K562 (cell line): Measurements from ENCODE around the gene VPS13D.

ENCODE experiments used
- FOSL1 ChIP-seq: fragments of 200-800 bp; sonication (Bioruptor generic); conservative IDR thresholded peaks from 2 replicates; pipeline ENCODE4 v1.6.1; 2016; ENCODE audit warnings: missing genetic modification characterization, missing compliant biosample characterization
- HDAC1 ChIP-seq, 2 experiments: fragments of 450-650 bp; IDR thresholded peaks; 2 replicates each; pipeline ENCODE4 v1.6.1; 2016 to 2017; ENCODE audit warnings: inconsistent platforms in 1 of 2, mild to moderate bottlenecking in 1 of 2, moderate library complexity in 1 of 2
- RBM39 ChIP-seq: fragments of 200-400 bp; formaldehyde crosslinking; optimal IDR thresholded peaks from 2 replicates; pipeline ENCODE3; 2018; ENCODE audit warnings: low read depth, low read length
- SAP30 ChIP-seq: fragments of 200-600 bp; sonication (generic); IDR thresholded peaks from 2 replicates; pipeline ENCODE4 v1.6.1; 2012; ENCODE audit warnings: borderline replicate concordance, low read depth, mild to moderate bottlenecking, moderate library complexity, low read length, control low read depth, inconsistent platforms; ENCODE audit not compliant: insufficient read depth, poor library complexity, severe bottlenecking
- TF ChIP-seq, protein P1 (sequence below): sonication (generic); formaldehyde crosslinking; IDR thresholded peaks from 2 replicates; pipeline ENCODE4 v1.8.0; 2022; ENCODE audit warnings: mild to moderate bottlenecking, low read depth, missing genetic modification reagents
- TF ChIP-seq, protein P2 (sequence below), 2 experiments: IDR thresholded peaks; 2 replicates each; pipeline ENCODE4 v1.6.1; 2012; ENCODE audit warnings: improper control_type of control experiment in 2 of 2, low read depth in 2 of 2, low read length in 2 of 2, borderline replicate concordance in 1 of 2
- TF ChIP-seq, protein P3 (sequence below), 3 experiments: IDR thresholded peaks in 2 of 3; conservative IDR thresholded peaks in 1 of 3; 2 replicates each; pipeline ENCODE4 v1.5.1; 2011 to 2012; ENCODE audit warnings: low read length in 3 of 3, mild to moderate bottlenecking in 3 of 3, control low read depth in 2 of 3, improper control_type of control experiment in 1 of 3, inconsistent platforms in 1 of 3, low read depth in 1 of 3, mixed read lengths in 1 of 3, moderate library complexity in 1 of 3; ENCODE audit not compliant: insufficient read depth in 2 of 3

DNA sequence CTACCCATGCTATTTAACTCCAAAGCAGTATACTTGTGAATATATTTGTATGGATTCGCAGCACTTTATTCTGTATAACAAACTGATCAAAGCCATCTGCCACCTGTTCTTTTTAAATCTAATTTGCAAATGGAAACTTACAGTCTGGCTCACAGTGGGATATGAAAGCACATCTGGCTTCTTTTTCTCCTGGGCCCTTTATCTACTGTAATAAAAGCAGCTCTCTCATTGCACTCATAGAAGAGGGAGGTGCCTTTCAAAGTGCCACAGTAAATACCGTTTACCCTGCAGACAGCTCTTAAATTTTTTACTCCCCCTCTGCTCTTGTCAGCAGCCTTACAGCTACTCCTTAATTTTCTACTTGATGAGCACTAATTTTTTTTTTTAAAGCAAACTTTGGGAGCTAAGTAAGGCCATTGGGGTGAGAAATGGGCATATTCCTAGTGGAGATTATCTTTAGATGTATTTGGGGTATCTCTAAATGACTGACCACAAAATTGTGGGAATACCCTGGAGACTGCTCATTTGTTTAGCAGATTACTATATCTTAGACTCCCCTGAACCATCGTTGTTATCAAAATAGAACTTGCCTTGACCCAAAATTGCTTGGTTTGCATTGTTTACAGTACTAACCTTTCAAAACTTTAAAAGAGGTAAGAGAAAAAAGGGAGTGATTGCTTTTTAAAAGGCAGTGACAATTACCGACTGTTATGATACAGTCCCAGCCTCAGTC lies 110.1 kb downstream of the VPS13D start:
- TF ChIP-seq SAP30 (no peak), RBM39 (no peak), FOSL1 (no peak), HDAC1 (IDR thresholded peaks at IDR 0.05) (no peak)
- TF ChIP-seq, protein P1, sequence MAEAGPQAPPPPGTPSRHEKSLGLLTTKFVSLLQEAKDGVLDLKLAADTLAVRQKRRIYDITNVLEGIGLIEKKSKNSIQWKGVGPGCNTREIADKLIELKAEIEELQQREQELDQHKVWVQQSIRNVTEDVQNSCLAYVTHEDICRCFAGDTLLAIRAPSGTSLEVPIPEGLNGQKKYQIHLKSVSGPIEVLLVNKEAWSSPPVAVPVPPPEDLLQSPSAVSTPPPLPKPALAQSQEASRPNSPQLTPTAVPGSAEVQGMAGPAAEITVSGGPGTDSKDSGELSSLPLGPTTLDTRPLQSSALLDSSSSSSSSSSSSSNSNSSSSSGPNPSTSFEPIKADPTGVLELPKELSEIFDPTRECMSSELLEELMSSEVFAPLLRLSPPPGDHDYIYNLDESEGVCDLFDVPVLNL, result no peak
- TF ChIP-seq, protein P2, sequence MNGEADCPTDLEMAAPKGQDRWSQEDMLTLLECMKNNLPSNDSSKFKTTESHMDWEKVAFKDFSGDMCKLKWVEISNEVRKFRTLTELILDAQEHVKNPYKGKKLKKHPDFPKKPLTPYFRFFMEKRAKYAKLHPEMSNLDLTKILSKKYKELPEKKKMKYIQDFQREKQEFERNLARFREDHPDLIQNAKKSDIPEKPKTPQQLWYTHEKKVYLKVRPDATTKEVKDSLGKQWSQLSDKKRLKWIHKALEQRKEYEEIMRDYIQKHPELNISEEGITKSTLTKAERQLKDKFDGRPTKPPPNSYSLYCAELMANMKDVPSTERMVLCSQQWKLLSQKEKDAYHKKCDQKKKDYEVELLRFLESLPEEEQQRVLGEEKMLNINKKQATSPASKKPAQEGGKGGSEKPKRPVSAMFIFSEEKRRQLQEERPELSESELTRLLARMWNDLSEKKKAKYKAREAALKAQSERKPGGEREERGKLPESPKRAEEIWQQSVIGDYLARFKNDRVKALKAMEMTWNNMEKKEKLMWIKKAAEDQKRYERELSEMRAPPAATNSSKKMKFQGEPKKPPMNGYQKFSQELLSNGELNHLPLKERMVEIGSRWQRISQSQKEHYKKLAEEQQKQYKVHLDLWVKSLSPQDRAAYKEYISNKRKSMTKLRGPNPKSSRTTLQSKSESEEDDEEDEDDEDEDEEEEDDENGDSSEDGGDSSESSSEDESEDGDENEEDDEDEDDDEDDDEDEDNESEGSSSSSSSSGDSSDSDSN (IDR thresholded peaks at IDR 0.05; ENCODE audit: borderline replicate concordance in 1 of 2, low read depth in 2 of 2, low read length in 2 of 2), result no peak
- TF ChIP-seq, protein P3, sequence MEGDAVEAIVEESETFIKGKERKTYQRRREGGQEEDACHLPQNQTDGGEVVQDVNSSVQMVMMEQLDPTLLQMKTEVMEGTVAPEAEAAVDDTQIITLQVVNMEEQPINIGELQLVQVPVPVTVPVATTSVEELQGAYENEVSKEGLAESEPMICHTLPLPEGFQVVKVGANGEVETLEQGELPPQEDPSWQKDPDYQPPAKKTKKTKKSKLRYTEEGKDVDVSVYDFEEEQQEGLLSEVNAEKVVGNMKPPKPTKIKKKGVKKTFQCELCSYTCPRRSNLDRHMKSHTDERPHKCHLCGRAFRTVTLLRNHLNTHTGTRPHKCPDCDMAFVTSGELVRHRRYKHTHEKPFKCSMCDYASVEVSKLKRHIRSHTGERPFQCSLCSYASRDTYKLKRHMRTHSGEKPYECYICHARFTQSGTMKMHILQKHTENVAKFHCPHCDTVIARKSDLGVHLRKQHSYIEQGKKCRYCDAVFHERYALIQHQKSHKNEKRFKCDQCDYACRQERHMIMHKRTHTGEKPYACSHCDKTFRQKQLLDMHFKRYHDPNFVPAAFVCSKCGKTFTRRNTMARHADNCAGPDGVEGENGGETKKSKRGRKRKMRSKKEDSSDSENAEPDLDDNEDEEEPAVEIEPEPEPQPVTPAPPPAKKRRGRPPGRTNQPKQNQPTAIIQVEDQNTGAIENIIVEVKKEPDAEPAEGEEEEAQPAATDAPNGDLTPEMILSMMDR (IDR thresholded peaks at IDR 0.05 in 2 of 3, conservative IDR thresholded peaks at IDR 0.05 in 1 of 3; ENCODE audit: insufficient read depth in 2 of 3, low read depth in 1 of 3, low read length in 3 of 3), result no peak
